ENCODE data around the gene UNC13D. TPM values are rescaled to one million over a fixed set of nuclear protein-coding genes. Genes with fewer than 3 reads are reported as not detected.
"Not testable (repeated sequence)": the region's sequence is repeated elsewhere in the genome, so short reads cannot be mapped to it uniquely, and the experiment has no call there.

UNC13D gene
- 25.9 TPM for polyA plus RNA-seq (2012; ENCODE audit: low read depth, missing spikeins)

DNA sequence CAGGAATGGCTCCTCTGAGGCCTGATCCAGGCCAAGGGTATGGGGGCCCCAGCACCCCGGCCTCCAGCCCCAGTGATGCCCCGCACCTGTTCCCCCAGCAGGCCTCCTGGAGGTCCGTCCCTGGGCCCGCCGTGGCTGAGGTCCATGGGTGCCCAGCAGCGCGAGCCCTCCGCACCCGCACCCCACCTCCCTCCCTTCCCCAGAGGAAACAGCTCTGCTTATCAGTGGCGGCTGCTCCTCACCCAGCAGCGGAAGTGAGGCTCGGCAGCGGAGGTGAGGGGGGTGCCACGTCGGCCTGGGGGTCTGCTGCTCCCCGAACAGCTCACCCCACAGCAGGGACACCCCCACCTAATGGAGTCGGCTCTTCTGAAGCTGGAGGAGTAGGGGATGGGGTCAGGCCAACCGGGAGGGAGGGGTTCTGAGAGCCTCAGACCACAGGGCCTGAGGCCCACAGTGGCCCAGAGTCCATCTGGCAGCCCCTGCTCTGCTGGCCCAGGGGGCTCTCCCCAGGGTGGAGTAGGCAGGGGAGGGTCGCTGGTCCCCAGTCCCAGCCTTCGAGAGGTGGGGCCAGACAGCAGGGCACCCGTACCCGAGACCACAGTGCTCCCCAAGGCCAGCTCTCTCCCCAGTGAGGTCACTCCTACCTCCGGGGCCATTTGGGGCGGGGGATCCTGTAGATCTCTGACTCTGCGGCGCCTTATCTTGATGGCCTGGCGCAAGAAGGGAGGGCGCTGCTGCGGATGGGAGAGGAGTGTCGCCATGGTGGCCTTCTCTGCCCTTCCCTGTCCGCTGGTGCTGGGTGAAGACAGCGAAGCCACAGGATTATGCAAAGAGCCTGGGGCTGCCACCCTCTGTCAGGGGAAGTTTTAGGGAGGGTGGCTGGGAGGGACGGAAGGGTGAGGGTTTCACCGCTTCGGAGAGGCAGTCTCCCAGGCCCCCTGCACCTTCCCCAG is at the start of gene UNC13D:
Gene UNC13D (minus strand): TSS at position 828 of the 953 bp plus-strand sequence. CDS start 67 bp downstream, at position 761.
- TF ChIP-seq POLR2AphosphoS5 (IDR thresholded peaks at IDR 0.05; ENCODE audit: low read depth, low read length) (no peak), SPI1 (IDR thresholded peaks at IDR 0.05; ENCODE audit: low read depth, low read length) (peak; percentile 59), PAX5 (IDR thresholded peaks at IDR 0.05; ENCODE audit: insufficient read depth, low read length, severe bottlenecking) (no peak), POU2F2 (IDR thresholded peaks at IDR 0.05; ENCODE audit: low read depth, low read length) (peak; percentile 50; the same call in 1 of the 2 replicates), TAF1 (IDR thresholded peaks at IDR 0.05; ENCODE audit: low read depth, low read length) (0 out of 2 replicates have a peak, but pooled peaks have one; percentile 17)
- FAIRE-seq (peak; percentile 72), DNase-seq (ENCODE audit: insufficient read length, low spot score) (peak; percentile 81)

DNA sequence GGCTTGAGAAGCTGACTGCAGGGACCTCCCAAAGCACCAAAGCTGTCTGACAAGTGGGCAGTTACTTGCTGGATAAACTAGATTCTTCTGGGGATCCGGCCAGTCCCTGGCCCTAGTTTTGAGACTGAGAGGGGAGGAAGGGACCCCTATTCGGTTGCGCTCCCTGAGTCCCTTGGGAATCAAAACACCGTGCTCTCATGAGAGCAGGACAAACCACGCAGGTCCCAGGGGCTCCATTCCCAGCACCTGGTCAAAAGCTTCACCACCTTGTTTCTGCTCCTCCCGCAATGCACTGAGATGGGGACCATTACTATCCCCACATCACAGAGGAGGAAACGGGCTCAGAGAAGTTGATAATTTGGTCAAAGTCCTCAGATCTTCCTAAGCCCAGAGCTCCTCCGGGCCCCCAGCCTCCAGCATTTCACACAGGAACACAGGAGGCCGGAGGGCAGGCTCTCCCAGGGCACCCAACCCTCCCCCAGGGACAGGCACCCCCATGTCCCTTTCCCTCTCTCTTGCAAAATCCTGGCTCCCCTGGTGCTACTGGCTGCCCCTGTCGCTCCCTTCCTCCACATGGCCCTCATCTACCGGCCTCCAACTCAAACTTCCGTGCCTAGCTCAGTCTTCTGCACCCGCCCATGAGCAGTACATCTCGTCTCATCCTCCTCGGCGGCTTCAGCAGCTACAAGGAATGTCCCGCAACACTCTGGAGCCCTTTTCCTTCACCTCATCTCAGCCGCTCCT is 49.3 kb upstream of the UNC13D start:
- FAIRE-seq (no peak), DNase-seq (ENCODE audit: insufficient read length, low spot score) (no peak)
- TF ChIP-seq SPI1 (IDR thresholded peaks at IDR 0.05; ENCODE audit: low read depth, low read length) (no peak), TAF1 (IDR thresholded peaks at IDR 0.05; ENCODE audit: low read depth, low read length) (no peak), POU2F2 (IDR thresholded peaks at IDR 0.05; ENCODE audit: low read depth, low read length) (no peak), POLR2A (IDR thresholded peaks at IDR 0.05; ENCODE audit: low read depth, low read length) (no peak), PAX5 (IDR thresholded peaks at IDR 0.05; ENCODE audit: insufficient read depth, low read length, severe bottlenecking) (no peak), POLR2AphosphoS5 (IDR thresholded peaks at IDR 0.05; ENCODE audit: low read depth, low read length) (no peak)

DNA sequence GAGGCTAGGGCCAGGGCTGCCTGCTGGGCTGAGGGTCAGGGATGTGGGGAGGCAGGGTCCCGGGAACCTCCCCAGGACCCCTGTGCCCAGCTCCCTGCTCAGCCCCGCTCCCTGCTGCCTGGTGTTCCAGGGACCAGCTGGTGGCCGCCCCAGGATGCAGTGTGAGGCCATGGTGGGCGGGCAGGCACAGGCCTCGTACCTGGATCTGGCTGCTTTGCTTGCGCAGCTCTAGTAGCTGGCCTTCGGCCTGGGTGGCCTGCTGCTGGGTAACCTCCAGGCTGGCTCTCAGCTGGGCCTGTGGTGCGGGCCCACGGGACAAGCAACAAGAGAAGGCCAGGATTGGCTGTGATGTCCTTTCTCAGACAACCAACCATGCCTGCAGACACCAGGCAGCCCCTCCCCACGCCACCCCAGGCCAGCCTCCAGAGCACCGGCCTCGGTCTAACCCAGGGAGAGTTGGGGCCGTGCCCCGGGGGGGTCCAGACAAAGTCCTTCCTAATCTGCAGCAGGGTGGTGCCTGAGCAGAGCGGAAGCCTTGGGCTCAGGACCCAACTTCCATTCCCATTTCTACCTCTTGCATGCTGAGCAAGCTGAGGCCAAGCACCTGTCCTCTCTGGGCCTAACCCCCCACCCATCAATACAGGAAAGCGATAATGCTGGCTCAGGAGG is 48.5 kb upstream of the UNC13D start:
- no peak for DNase-seq (ENCODE audit: insufficient read length, low spot score)
- TF ChIP-seq SPI1 (IDR thresholded peaks at IDR 0.05; ENCODE audit: low read depth, low read length): no peak
- no peak for TF ChIP-seq PAX5 (IDR thresholded peaks at IDR 0.05; ENCODE audit: insufficient read depth, low read length, severe bottlenecking)
- no peak for TF ChIP-seq POLR2A (IDR thresholded peaks at IDR 0.05; ENCODE audit: low read depth, low read length)
- no peak for FAIRE-seq

DNA sequence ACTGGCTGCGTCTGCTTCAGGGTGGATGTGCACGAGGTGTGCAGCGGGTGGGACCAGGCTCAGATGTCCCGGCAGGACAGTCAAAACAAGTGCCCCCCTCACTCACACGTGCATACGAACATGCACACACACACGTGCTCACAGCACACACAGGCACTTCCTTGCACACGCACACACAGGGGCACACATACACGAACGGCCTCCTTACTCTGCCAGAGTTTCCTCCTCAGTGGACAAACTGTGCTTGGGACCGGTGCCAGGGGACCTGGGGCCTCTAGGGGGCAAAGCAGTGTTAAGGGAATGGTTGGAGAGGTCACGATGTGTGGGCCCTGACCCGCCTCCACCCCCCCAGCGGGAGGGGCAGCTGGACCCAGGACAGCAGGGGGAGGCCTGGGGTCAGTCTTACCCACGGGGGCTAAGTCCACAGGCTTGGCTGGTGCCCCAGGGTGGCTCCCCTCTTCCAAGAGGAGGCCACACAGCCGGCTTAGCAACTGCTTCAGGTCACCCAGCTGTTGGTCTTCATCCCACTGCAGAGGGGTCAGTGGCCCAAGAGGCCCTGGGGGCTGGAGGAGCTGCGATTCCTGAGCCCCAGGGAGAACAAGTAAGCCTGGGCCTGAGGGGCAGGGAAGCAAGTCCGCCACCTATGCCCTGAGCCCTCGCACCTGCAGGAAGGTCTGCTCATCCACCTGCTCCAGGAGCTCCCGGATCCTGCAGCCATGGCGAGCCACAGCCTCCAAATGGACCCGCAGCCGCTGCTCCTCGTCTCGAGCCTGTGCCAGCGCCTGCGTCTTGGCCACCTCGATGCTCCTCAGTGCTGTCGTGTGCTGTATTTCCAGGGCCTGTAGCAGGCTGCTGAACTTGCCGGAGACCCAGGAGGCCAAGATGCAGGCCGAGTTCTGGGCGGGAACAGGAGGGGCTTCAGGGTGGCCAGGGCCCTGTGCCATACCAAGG is 47.7 kb upstream of the UNC13D start:
- TF ChIP-seq TAF1 (IDR thresholded peaks at IDR 0.05; ENCODE audit: low read depth, low read length) (no peak), PAX5 (IDR thresholded peaks at IDR 0.05; ENCODE audit: insufficient read depth, low read length, severe bottlenecking) (no peak), POLR2A (IDR thresholded peaks at IDR 0.05; ENCODE audit: low read depth, low read length) (no peak), POLR2AphosphoS5 (IDR thresholded peaks at IDR 0.05; ENCODE audit: low read depth, low read length) (no peak)
- DNase-seq (ENCODE audit: insufficient read length, low spot score) (no peak), FAIRE-seq (no peak)

DNA sequence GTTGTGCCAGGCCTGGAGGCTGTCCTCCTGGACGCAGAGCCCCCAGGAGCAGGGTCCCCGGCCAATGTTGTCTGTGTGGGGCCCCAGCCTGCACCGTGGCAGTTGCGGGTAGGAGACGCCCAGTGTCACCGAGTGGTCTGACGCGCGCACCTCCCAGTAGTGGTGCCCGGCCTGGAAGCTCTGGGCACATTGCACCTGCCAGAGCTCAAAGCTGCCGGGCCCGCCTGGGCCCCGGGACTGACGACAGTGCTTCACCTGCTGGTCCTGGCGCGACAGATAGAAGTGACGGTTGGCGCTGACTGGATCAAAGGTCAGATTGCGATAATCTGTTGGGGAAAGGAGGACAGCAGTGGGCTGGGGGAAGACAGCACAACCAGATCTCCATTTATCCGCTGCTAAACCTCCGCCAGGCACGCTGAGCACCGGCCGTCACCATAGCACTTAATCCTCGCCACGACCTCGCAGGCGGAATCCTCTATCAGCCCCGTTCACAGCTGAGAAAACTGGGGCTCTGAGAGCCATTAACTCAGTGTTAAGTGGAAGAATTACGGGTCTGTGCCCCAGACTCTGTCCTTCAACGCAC is 46.9 kb upstream of the UNC13D start:
- TF ChIP-seq POU2F2 (IDR thresholded peaks at IDR 0.05; ENCODE audit: low read depth, low read length): no peak
- TF ChIP-seq POLR2A (IDR thresholded peaks at IDR 0.05; ENCODE audit: low read depth, low read length): no peak
- TF ChIP-seq TAF1 (IDR thresholded peaks at IDR 0.05; ENCODE audit: low read depth, low read length): no peak
- TF ChIP-seq PAX5 (IDR thresholded peaks at IDR 0.05; ENCODE audit: insufficient read depth, low read length, severe bottlenecking): no peak
- no peak for TF ChIP-seq POLR2AphosphoS5 (IDR thresholded peaks at IDR 0.05; ENCODE audit: low read depth, low read length)
- TF ChIP-seq SPI1 (IDR thresholded peaks at IDR 0.05; ENCODE audit: low read depth, low read length): no peak
- FAIRE-seq: no peak
- no peak for DNase-seq (ENCODE audit: insufficient read length, low spot score)

DNA sequence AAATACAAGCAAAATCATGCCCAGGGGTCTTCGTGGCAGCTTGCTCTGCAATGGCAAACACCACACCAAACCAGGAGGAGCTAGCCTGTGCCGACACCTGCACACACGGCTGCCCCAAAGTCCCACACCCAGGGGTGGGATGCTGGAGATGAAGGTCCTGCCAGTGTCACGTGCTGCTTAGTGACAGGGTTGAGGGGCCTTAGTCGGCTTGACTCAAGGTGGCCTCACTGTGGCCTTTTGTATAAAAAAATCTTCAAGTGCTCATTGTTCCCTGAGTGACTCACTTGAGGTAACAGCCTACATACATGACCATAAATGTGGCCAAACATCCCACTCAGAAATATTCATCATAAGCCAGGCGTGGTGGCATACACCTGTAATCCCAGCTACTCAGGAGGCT is 45.2 kb upstream of the UNC13D start:
- FAIRE-seq (no peak), DNase-seq (ENCODE audit: insufficient read length, low spot score) (no peak)
- TF ChIP-seq POLR2AphosphoS5 (IDR thresholded peaks at IDR 0.05; ENCODE audit: low read depth, low read length): no peak
- TF ChIP-seq PAX5 (IDR thresholded peaks at IDR 0.05; ENCODE audit: insufficient read depth, low read length, severe bottlenecking): no peak
- TF ChIP-seq POU2F2 (IDR thresholded peaks at IDR 0.05; ENCODE audit: low read depth, low read length): no peak
- TF ChIP-seq POLR2A (IDR thresholded peaks at IDR 0.05; ENCODE audit: low read depth, low read length): no peak
- no peak for TF ChIP-seq TAF1 (IDR thresholded peaks at IDR 0.05; ENCODE audit: low read depth, low read length)
- TF ChIP-seq SPI1 (IDR thresholded peaks at IDR 0.05; ENCODE audit: low read depth, low read length): no peak

DNA sequence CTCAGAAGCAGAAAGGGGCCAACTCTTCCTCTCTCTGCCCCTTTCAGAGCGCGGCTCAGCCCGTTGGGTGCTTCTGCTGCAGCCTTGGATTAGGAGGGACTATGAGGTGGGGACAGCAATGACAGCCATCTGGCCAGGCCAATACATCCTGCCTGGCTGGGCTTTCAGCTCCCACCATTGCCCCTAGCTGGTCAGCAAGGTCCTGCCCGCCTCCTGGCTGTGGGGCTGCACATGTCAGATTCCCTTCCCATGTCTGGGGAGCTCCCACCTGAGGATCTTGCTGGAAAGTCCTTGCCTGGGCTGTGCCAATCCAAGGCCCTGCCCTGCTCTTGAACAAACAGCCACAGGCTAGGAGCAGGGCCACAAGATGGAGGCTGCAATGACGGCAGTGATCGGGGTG is 44.3 kb upstream of the UNC13D start:
- FAIRE-seq (no peak), DNase-seq (ENCODE audit: insufficient read length, low spot score) (no peak)
- no peak for TF ChIP-seq POLR2AphosphoS5 (IDR thresholded peaks at IDR 0.05; ENCODE audit: low read depth, low read length)
- TF ChIP-seq POU2F2 (IDR thresholded peaks at IDR 0.05; ENCODE audit: low read depth, low read length): no peak
- no peak for TF ChIP-seq PAX5 (IDR thresholded peaks at IDR 0.05; ENCODE audit: insufficient read depth, low read length, severe bottlenecking)
- no peak for TF ChIP-seq SPI1 (IDR thresholded peaks at IDR 0.05; ENCODE audit: low read depth, low read length)
- TF ChIP-seq TAF1 (IDR thresholded peaks at IDR 0.05; ENCODE audit: low read depth, low read length): no peak
- TF ChIP-seq POLR2A (IDR thresholded peaks at IDR 0.05; ENCODE audit: low read depth, low read length): no peak

DNA sequence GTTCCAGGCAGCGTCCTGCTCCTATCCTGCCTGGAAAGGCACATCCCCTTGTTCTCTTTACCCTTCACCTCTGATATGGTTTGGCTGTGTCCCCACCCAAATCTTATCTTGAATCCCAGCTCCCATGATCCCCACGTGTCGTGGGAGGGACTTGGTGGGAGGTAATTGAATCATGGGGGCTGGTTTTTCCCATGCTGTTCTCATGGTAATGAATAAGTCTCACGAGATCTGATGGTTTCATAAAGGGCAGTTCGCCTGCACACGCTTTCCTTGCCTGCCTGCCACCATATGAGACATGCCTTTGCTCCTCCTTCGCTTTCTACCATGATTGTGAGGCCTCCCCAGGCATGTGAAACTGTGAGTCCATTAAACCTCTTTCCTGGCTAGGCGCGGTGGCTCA is 41.7 kb upstream of the UNC13D start:
- not testable (repeated sequence) for DNase-seq (ENCODE audit: insufficient read length, low spot score); FAIRE-seq
